MCF 10A (cell line): ENCODE data around the gene AGTRAP. TPM values are rescaled to one million over a fixed set of nuclear protein-coding genes. Genes with fewer than 3 reads are reported as not detected.

Source experiments
- BruUV-seq: library from RNA; stranded (reverse); fragments of 400-500 nt; replicated peaks from 2 replicates; lab custom pipeline; 2021; lab: Mats Ljungman, UMichigan
- CTCF ChIA-PET: fragments of 300-600 bp; sonication (Branson Sonifier 250); formaldehyde crosslinking; extraction: SDS; loops from one replicate; lab custom pipeline; 2021; ENCODE audit warnings: antibody characterized with exemption, inconsistent platforms; lab: Yijun Ruan, JAX
- POLR2A ChIA-PET: fragments of 300-600, 350-650 bp; sonication (Branson Sonifier 250); formaldehyde crosslinking; extraction: SDS; loops from one replicate; lab custom pipeline; 2020; ENCODE audit warnings: antibody characterized with exemption, inconsistent platforms; lab: Yijun Ruan, JAX
- DNase-seq: peaks from one replicate; pipeline ENCODE4 v3.0.0-alpha.2; 2018; ENCODE audit not compliant: unreplicated experiment
- H3K27ac Mint-ChIP-seq: one replicate; pipeline ENCODE4 v1.8.0; 2022; ENCODE audit warnings: mild to moderate bottlenecking, low read depth, mixed read lengths; ENCODE audit not compliant: unreplicated experiment
- H3K27me3 Mint-ChIP-seq: one replicate; pipeline ENCODE4 v1.8.0; 2022; ENCODE audit warnings: mixed read lengths; ENCODE audit not compliant: insufficient read depth, unreplicated experiment
- H3K36me3 Mint-ChIP-seq: one replicate; pipeline ENCODE4 v1.8.0; 2022; ENCODE audit warnings: mild to moderate bottlenecking, moderate library complexity, mixed read lengths; ENCODE audit not compliant: insufficient read depth, unreplicated experiment
- H3K4me1 Mint-ChIP-seq: one replicate; pipeline ENCODE4 v1.8.0; 2022; ENCODE audit warnings: mixed read lengths; ENCODE audit not compliant: insufficient read depth, unreplicated experiment
- H3K4me3 Mint-ChIP-seq: one replicate; pipeline ENCODE4 v1.8.0; 2022; ENCODE audit warnings: mild to moderate bottlenecking, moderate library complexity, mixed read lengths; ENCODE audit not compliant: unreplicated experiment
- H3K9me3 Mint-ChIP-seq: one replicate; pipeline ENCODE4 v1.8.0; 2022; ENCODE audit warnings: mixed read lengths; ENCODE audit not compliant: unreplicated experiment
- CTCF ChIP-seq: fragments of 200-600 bp; IDR thresholded peaks from one replicate; pipeline ENCODE4 v1.8.0; 2022; ENCODE audit warnings: antibody characterized with exemption, mild to moderate bottlenecking; ENCODE audit not compliant: unreplicated experiment
- intact Hi-C: fragments of 100-400 bp; cut with micrococcal nuclease; formaldehyde crosslinking; loops from 2 replicates; pipeline ENCODE4 v1.14.1; 2022
- total RNA-seq: library from RNA; stranded (reverse); gene quantifications from 2 replicates; pipeline ENCODE4 v1.2.3, GENCODE V29; 2022

AGTRAP gene
- total RNA-seq, 1 experiment from 2014 or later: 73.1 TPM

- intact Hi-C loops: no loop called here
- Mint-ChIP-seq H3K9me3 (no peaks in the 10 kb centered on the region), H3K4me3 (peak overlapping the region; percentile 97), H3K4me1 (peaks cover 8% of the 10 kb centered on the region), H3K36me3 (peaks cover 8% of the 10 kb centered on the region), H3K27ac (peak overlapping the region; percentile 98), H3K27me3 (no peaks in the 10 kb centered on the region)
- no TSS peak for BruUV-seq
- POLR2A ChIA-PET: interaction anchor here (0.6 to 4.5 kb wide), 11 partner anchors 16 to 636 kb away, joined by 3 to 63 read pairs (median 4); partner anchors contain the start of genes CLCN6, EXOSC10, MTHFR and MTOR
- CTCF ChIA-PET: interaction anchor here (0.6 to 1.5 kb wide), 3 partner anchors 16 to 698 kb away, joined by 3 to 5 read pairs (median 5); no protein-coding TSS in a partner anchor
- DNase-seq: no peak
- no peak for TF ChIP-seq CTCF
Measured at GRCh38 chr1:11735531-11735853, 444 bp upstream of the AGTRAP start.

GRCh38 chr1:11736746-11737639, 1.1 kb downstream of the AGTRAP start:
- BruUV-seq: no TSS peak
- CTCF ChIA-PET: interaction anchor here (0.8 to 1.6 kb wide), 5 partner anchors 16 to 230 kb away, joined by 3 to 7 read pairs (median 3); partner anchors contain the start of gene FBXO6
- H3K27me3 Mint-ChIP-seq: no peaks in the 10 kb centered on the region
- TF ChIP-seq CTCF: no peak
- peaks cover 7% of the 10 kb centered on the region for H3K4me1 Mint-ChIP-seq
- intact Hi-C loops: loop anchor here (1.0 kb wide), 1 partner anchor 69 kb away; the partner anchor contains the start of gene CLCN6
- H3K27ac Mint-ChIP-seq: peak overlapping the region; percentile 98
- POLR2A ChIA-PET: interaction anchor here (0.7 to 4.5 kb wide), 28 partner anchors 9 to 724 kb away, joined by 3 to 63 read pairs (median 4); partner anchors contain the start of genes CLCN6, FBXO6, KIAA2013 and MAD2L2
- peaks cover 8% of the 10 kb centered on the region for H3K36me3 Mint-ChIP-seq
- peak overlapping the region; percentile 97 for H3K4me3 Mint-ChIP-seq
- peak; percentile 95 for DNase-seq
- H3K9me3 Mint-ChIP-seq: no peaks in the 10 kb centered on the region

- H3K4me1 Mint-ChIP-seq: peaks cover 7% of the 10 kb centered on the region
- peaks cover 17% of the 10 kb centered on the region for H3K36me3 Mint-ChIP-seq
- DNase-seq: no peak
- TF ChIP-seq CTCF: no peak
- no TSS peak for BruUV-seq
- H3K27me3 Mint-ChIP-seq: no peaks in the 10 kb centered on the region
- H3K27ac Mint-ChIP-seq: peak overlapping the region; percentile 98
- ChIA-PET CTCF (interaction anchor here (0.8 to 1.6 kb wide), 2 partner anchors 18 to 56 kb away, joined by 3 to 7 read pairs; no protein-coding TSS in a partner anchor), POLR2A (interaction anchor here (1.1 to 4.5 kb wide), 5 partner anchors 20 to 69 kb away, joined by 3 to 63 read pairs (median 9); partner anchors contain the start of genes CLCN6, MAD2L2 and MTHFR)
- H3K4me3 Mint-ChIP-seq: no peak overlapping the region
- intact Hi-C loops: no loop called here
- no peaks in the 10 kb centered on the region for H3K9me3 Mint-ChIP-seq
Measured at GRCh38 chr1:11738096-11738495, 2.2 kb downstream of the AGTRAP start.

- Mint-ChIP-seq H3K9me3 (no peaks in the 10 kb centered on the region), H3K4me1 (peaks cover 7% of the 10 kb centered on the region), H3K36me3 (peaks cover 20% of the 10 kb centered on the region), H3K4me3 (no peak overlapping the region), H3K27ac (no peak overlapping the region), H3K27me3 (no peaks in the 10 kb centered on the region)
- no peak for TF ChIP-seq CTCF
- no peak for DNase-seq
- ChIA-PET POLR2A (interaction anchor here (4.3 to 4.5 kb wide), 2 partner anchors 64 to 68 kb away, joined by 50 to 63 read pairs; partner anchors contain the start of genes CLCN6 and MTHFR), CTCF (interaction anchor here (1.6 kb wide), 1 partner anchor 19 kb away, joined by 7 read pairs; no protein-coding TSS in a partner anchor)
- intact Hi-C loops: no loop called here
- BruUV-seq: no TSS peak
Measured at GRCh38 chr1:11738783-11739182, 2.8 kb downstream of the AGTRAP start.
